ENCODE data around the gene MYH11.

The MYH11 gene

GRCh38 chr16:15754821-15755534 lies 101.8 kb downstream of the MYH11 start:
- TF ChIP-seq FOXP2 (optimal IDR thresholded peaks at IDR 0.05; ENCODE audit: borderline replicate concordance, extremely low read depth, extremely low read length, insufficient read depth) (no peak), POLR2AphosphoS5 (IDR thresholded peaks at IDR 0.05; ENCODE audit: low read depth, low read length) (no peak), REST (IDR thresholded peaks at IDR 0.05; ENCODE audit: insufficient read depth in 1 of 2, low read depth in 2 of 2, low read length in 2 of 2) (no peak), TAF1 (IDR thresholded peaks at IDR 0.05; ENCODE audit: borderline replicate concordance, insufficient read depth, low read length) (no peak), SIN3A (IDR thresholded peaks at IDR 0.05; ENCODE audit: borderline replicate concordance, insufficient read depth, low read length) (no peak)

- TF ChIP-seq POLR2AphosphoS5 (IDR thresholded peaks at IDR 0.05; ENCODE audit: low read depth, low read length) (no peak), TAF1 (IDR thresholded peaks at IDR 0.05; ENCODE audit: borderline replicate concordance, insufficient read depth, low read length) (no peak), REST (IDR thresholded peaks at IDR 0.05; ENCODE audit: insufficient read depth in 1 of 2, low read depth in 2 of 2, low read length in 2 of 2) (no peak), SIN3A (IDR thresholded peaks at IDR 0.05; ENCODE audit: borderline replicate concordance, insufficient read depth, low read length) (no peak), FOXP2 (optimal IDR thresholded peaks at IDR 0.05; ENCODE audit: borderline replicate concordance, extremely low read depth, extremely low read length, insufficient read depth) (no peak)
These were observed 103.9 kb downstream of the MYH11 start for GRCh38 chr16:15752717-15753488.

- TF ChIP-seq SIN3A (IDR thresholded peaks at IDR 0.05; ENCODE audit: borderline replicate concordance, insufficient read depth, low read length): no peak
- TF ChIP-seq TAF1 (IDR thresholded peaks at IDR 0.05; ENCODE audit: borderline replicate concordance, insufficient read depth, low read length): no peak
- no peak for TF ChIP-seq FOXP2 (optimal IDR thresholded peaks at IDR 0.05; ENCODE audit: borderline replicate concordance, extremely low read depth, extremely low read length, insufficient read depth)
- no peak for TF ChIP-seq POLR2AphosphoS5 (IDR thresholded peaks at IDR 0.05; ENCODE audit: low read depth, low read length)
- no peak for TF ChIP-seq REST (IDR thresholded peaks at IDR 0.05; ENCODE audit: insufficient read depth in 1 of 2, low read depth in 2 of 2, low read length in 2 of 2)
These were observed 104.9 kb downstream of the MYH11 start for GRCh38 chr16:15751940-15752339.

GRCh38 chr16:15749985-15750384 lies 106.8 kb downstream of the MYH11 start:
- TF ChIP-seq REST (IDR thresholded peaks at IDR 0.05; ENCODE audit: insufficient read depth in 1 of 2, low read depth in 2 of 2, low read length in 2 of 2) (no peak), SIN3A (IDR thresholded peaks at IDR 0.05; ENCODE audit: borderline replicate concordance, insufficient read depth, low read length) (no peak), FOXP2 (optimal IDR thresholded peaks at IDR 0.05; ENCODE audit: borderline replicate concordance, extremely low read depth, extremely low read length, insufficient read depth) (no peak), POLR2AphosphoS5 (IDR thresholded peaks at IDR 0.05; ENCODE audit: low read depth, low read length) (no peak), TAF1 (IDR thresholded peaks at IDR 0.05; ENCODE audit: borderline replicate concordance, insufficient read depth, low read length) (no peak)

Data from PFSK-1 (cell line).